Body of pancreas (tissue), 4 donors: Measurements from ENCODE around the gene TMUB1.

Experiments used
- POLR2A ChIP-seq, 3 donors: fragments of 450-650 bp; IDR thresholded peaks; one replicate each; pipeline ENCODE4 v1.6.1; 2016; ENCODE audit warnings: antibody characterized with exemption in 3 of 3, mild to moderate bottlenecking in 2 of 3
- TF ChIP-seq, protein P1 (sequence below), 7 experiments: fragments of 450-650 bp in 4 of 7; fragments of 200-600 bp in 3 of 7; sonication (generic) in 3 of 7; IDR thresholded peaks; one replicate each; pipeline ENCODE4 v1.5.1; 2016 to 2019; ENCODE audit warnings: antibody characterized with exemption in 7 of 7

DNA sequence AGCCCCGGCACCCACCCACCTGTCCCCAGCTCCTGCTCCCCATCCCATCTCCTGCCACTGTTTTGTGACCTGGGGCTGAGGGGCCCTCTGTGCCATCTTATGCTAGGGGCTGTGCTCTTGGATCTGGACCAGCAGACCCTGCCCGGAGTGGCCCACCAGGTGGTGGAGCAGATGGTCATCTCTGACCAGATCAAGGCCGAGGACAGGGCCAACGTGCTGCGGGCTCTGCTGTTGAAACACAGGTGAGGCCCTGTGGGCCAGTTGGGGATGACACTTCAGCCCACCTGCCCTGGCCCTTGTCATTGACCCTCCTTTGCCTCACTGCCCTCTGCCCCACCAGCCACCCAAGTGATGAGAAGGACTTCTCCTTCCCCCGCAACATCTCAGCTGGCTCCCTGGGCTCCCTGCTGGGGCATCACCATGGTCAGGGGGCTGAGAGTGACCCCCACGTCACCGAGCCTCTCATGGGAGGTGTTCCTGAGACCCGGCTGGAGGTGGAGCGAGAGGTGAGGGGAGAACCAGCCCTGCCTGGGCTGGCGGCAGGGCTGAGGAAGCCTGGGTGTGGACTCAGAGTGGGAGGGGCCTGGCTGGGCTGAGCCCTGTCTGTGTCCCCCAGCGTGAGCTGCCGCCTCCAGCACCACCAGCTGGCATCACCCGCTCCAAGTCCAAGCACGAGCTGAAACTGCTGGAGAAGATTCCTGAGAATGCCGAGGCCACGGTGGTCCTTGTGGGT lies 13.3 kb downstream of the TMUB1 start:
- TF ChIP-seq, protein P1, sequence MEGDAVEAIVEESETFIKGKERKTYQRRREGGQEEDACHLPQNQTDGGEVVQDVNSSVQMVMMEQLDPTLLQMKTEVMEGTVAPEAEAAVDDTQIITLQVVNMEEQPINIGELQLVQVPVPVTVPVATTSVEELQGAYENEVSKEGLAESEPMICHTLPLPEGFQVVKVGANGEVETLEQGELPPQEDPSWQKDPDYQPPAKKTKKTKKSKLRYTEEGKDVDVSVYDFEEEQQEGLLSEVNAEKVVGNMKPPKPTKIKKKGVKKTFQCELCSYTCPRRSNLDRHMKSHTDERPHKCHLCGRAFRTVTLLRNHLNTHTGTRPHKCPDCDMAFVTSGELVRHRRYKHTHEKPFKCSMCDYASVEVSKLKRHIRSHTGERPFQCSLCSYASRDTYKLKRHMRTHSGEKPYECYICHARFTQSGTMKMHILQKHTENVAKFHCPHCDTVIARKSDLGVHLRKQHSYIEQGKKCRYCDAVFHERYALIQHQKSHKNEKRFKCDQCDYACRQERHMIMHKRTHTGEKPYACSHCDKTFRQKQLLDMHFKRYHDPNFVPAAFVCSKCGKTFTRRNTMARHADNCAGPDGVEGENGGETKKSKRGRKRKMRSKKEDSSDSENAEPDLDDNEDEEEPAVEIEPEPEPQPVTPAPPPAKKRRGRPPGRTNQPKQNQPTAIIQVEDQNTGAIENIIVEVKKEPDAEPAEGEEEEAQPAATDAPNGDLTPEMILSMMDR (IDR thresholded peaks at IDR 0.05) = no peak
- no peak for TF ChIP-seq POLR2A (IDR thresholded peaks at IDR 0.05)
